Type B pancreatic cell (in vitro differentiated cells): ENCODE results near the gene AFMID. TPM values are rescaled to one million over a fixed set of nuclear protein-coding genes. Genes with fewer than 3 reads are reported as not detected.

Experiments used
- DNase-seq: peaks from one replicate; pipeline ENCODE4 v3.0.0; 2021; ENCODE audit warnings: mixed read lengths; ENCODE audit not compliant: unreplicated experiment; ENCODE audit errors: extremely low spot score
- H3K27ac Mint-ChIP-seq: 2 replicates; pipeline ENCODE4 v1.8.0; 2021; ENCODE audit warnings: mild to moderate bottlenecking, mixed read lengths
- H3K27me3 Mint-ChIP-seq: 2 replicates; pipeline ENCODE4 v1.8.0; 2021; ENCODE audit warnings: mixed read lengths
- H3K36me3 Mint-ChIP-seq: 2 replicates; pipeline ENCODE4 v1.8.0; 2021; ENCODE audit warnings: mixed read lengths
- H3K4me1 Mint-ChIP-seq: one replicate; pipeline ENCODE4 v1.8.0; 2021; ENCODE audit warnings: mixed read lengths; ENCODE audit not compliant: unreplicated experiment
- H3K4me3 Mint-ChIP-seq: 2 replicates; pipeline ENCODE4 v1.8.0; 2021; ENCODE audit warnings: mild to moderate bottlenecking, mixed read lengths
- H3K9me3 Mint-ChIP-seq: 2 replicates; pipeline ENCODE4 v1.8.0; 2021; ENCODE audit warnings: mixed read lengths
- total RNA-seq: library from RNA; stranded (reverse); gene quantifications from 2 replicates; pipeline ENCODE4 v1.2.1, GENCODE V29; 2021; ENCODE audit warnings: low replicate concordance
- TF ChIP-seq, protein P1 (sequence below): fragments of 200-600 bp; sonication (generic); conservative IDR thresholded peaks from 2 replicates; pipeline ENCODE4 v1.5.0; 2021; ENCODE audit warnings: antibody characterized with exemption, mild to moderate bottlenecking

The AFMID gene
- total RNA-seq, 1 donor from 2014 or later: 30.5 TPM

DNA sequence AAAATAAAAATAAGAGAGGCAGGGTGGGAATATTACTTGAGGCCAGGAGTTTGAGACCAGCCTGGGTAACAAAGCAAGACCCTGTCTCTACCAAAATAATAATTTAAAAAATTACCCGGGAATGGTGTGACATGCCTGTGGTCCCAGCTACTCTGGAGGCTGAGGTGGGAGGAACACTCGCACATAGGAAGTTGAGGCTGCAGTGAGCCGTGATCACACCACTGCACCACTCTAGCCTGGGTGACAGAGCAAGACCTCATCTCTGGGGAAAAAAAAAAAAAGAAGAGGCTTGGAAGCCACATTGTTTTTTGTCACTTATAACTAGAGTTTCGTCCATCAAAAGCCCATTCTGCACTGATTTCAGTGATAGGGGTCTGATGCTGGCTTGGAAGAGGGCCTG, 41.0 kb downstream of the AFMID start:
- no peaks in the 10 kb centered on the region for H3K9me3 Mint-ChIP-seq
- H3K4me3 Mint-ChIP-seq: no peak overlapping the region
- DNase-seq: no peak
- peaks cover 14% of the 10 kb centered on the region for H3K4me1 Mint-ChIP-seq
- H3K36me3 Mint-ChIP-seq: no peaks in the 10 kb centered on the region
- TF ChIP-seq, protein P1, sequence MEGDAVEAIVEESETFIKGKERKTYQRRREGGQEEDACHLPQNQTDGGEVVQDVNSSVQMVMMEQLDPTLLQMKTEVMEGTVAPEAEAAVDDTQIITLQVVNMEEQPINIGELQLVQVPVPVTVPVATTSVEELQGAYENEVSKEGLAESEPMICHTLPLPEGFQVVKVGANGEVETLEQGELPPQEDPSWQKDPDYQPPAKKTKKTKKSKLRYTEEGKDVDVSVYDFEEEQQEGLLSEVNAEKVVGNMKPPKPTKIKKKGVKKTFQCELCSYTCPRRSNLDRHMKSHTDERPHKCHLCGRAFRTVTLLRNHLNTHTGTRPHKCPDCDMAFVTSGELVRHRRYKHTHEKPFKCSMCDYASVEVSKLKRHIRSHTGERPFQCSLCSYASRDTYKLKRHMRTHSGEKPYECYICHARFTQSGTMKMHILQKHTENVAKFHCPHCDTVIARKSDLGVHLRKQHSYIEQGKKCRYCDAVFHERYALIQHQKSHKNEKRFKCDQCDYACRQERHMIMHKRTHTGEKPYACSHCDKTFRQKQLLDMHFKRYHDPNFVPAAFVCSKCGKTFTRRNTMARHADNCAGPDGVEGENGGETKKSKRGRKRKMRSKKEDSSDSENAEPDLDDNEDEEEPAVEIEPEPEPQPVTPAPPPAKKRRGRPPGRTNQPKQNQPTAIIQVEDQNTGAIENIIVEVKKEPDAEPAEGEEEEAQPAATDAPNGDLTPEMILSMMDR: no peak
- peaks cover 35% of the 10 kb centered on the region for H3K27me3 Mint-ChIP-seq
- no peak overlapping the region for H3K27ac Mint-ChIP-seq

DNA sequence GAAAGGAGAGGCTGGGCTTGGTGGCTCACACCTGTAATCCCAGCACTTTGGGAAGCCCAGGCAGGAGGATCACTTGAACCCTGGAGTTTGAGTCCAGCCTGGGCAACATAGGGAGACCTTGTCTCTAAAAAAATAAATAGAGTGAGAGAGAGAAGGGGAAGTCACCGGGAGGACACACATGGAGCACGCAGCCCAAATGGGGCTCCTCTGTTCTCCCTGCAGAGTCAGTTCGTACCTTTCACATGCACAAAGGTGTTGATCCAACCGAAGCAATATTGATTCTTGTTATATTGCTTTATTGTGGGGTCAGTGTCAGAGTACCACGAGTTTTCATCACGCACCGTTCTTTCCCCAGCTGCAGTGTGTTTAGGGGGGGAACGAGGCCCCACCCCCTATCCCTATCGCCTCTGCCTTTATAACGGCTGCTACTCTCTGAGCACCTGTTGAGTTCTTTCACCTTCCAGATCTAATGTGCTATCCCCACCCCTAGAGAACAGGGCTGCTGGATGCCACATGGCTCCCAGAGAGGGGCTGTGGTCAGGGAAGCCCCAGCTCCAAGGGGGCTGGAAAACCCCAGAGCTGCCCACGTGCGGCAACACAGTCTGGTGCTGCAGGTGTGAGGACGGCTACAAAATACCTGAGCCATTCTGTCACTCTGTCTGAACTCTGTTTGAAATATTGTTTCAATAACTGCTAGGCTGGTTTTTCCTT, 43.2 kb downstream of the AFMID start:
- TF ChIP-seq, protein P1: no peak
- H3K27ac Mint-ChIP-seq: no peak overlapping the region
- no peaks in the 10 kb centered on the region for H3K9me3 Mint-ChIP-seq

DNA sequence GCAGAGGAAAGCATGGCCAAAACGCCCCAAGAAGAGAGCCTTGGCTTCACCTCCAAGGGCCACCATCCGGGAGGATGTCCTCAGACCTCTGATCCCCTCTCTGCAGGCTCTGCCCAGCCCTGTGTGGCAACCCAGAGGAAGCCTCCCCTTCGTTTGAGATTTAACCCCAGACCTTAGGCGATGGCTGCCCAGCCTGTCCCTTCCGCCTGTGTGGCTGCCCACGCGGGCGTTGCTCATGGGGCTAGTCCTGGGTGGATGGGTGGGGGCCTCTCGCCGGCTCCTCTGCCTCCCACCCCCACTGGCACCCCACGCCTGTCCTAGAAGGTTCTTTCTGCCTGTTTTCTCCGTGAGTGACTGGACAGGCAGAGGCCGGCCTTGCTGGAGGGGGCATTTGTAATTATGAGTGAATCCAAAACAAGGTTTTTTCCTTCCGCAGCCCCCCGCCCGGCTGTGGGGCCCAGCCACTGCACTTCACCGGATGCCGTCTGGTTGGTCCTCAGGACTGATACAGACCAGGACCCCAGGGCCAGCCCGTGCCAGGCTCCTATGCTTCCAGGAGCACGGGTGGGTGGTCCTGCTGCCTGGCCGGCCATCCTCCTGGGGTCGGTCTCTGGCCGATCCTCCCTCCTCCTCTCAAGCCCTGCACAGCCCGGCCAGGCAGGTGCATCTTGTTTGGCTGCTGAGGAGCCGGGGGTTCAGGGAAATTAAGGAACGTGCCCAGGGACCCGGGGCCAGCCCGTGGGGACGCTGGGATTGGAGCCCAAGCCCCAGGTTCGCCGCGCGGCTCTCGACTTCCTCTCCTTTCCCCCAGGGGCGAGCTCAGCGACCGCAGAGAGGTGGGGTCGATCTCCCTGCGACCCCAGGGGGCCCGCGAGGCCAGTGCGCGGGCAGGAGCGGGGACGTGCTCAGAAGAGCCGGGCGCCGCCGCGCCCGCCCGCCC, 44.1 kb downstream of the AFMID start, which contains the start of gene TMEM235:
TSS of gene TMEM235 (plus strand) at position 636 of the 940 bp plus-strand sequence. CDS start 393 bp downstream, outside the sequence.
- H3K4me3 Mint-ChIP-seq: peak within 1 kb of the TSS; percentile 36
- no peak for DNase-seq
- no peaks in the 10 kb centered on the region for H3K36me3 Mint-ChIP-seq
- no peaks in the 10 kb centered on the region for H3K9me3 Mint-ChIP-seq
- no peak within 1 kb of the TSS for H3K27ac Mint-ChIP-seq
- H3K27me3 Mint-ChIP-seq: peaks cover 40% of the 10 kb centered on the region
- H3K4me1 Mint-ChIP-seq: peaks cover 4% of the 10 kb centered on the region
- TF ChIP-seq, protein P1: no peak

More for the DNA sequence above, 43.2 kb downstream of the AFMID start:
- Mint-ChIP-seq H3K27me3 (peaks cover 40% of the 10 kb centered on the region), H3K4me3 (peak overlapping the region; percentile 36), H3K4me1 (peaks cover 4% of the 10 kb centered on the region), H3K36me3 (no peaks in the 10 kb centered on the region)
- DNase-seq: no peak

DNA sequence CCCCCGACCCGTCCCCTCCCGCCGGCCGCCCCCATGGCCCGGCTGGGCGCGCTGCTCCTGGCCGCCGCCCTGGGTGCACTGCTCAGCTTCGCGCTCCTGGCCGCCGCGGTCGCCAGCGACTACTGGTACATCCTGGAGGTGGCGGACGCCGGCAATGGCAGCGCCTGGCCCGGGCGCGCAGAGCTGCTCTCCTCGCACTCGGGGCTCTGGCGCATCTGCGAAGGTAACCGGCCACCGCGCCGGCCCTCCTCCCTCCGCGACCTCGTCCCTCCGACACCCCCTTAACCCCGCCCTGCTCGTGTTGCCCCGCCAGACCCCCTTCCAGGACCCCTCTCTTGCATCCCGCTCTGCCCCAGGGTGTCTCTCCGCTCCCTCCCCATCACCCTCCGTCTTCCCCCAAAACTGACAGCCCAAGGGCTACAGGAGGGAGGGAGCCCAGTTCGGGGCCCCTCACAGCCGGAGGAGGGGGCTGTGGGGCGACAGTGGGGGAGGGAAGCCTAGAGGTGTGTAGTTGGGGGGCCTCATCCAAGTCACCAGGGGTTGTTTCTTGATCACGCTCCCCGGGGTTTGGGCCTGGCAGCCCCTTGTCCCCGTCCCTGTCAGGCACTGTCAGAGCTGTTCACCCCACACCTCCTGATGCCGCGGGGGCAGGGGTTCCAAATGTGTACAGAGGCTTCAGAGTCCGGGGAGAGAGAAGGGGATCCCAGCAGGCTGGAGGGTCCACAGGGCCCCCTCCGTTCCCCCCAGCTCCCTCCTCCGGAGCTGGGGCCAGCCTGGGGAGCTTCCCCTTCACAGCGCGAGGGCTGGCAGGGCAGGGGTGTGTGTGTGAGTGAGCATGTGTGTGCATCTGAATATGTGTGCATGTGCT, 45.1 kb downstream of the AFMID start:
- H3K27me3 Mint-ChIP-seq: peaks cover 40% of the 10 kb centered on the region
- TF ChIP-seq, protein P1: no peak
- H3K27ac Mint-ChIP-seq: no peak overlapping the region
- no peak for DNase-seq
- no peaks in the 10 kb centered on the region for H3K36me3 Mint-ChIP-seq
- H3K4me1 Mint-ChIP-seq: peaks cover 4% of the 10 kb centered on the region
- H3K4me3 Mint-ChIP-seq: peak overlapping the region; percentile 52
- no peaks in the 10 kb centered on the region for H3K9me3 Mint-ChIP-seq

DNA sequence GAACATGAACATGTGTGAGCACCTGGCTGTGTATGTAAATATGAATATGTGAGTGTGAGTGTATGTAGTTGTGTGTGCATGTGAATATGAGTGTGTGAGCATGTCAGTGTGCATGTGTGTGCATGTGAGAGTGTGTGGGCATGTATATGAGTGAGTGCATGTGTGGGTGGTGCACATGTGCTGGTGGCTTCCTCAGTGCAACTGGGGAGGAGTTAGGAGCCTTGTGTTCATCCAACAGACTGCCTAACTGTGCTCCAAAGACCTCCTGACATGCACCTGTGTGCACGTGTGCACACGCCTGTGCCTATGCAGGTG, 45.7 kb downstream of the AFMID start:
- H3K36me3 Mint-ChIP-seq: no peaks in the 10 kb centered on the region
- peaks cover 37% of the 10 kb centered on the region for H3K27me3 Mint-ChIP-seq
- H3K27ac Mint-ChIP-seq: no peak overlapping the region
- TF ChIP-seq, protein P1: no peak
- H3K4me3 Mint-ChIP-seq: peak overlapping the region; percentile 52
- DNase-seq: no peak
- H3K4me1 Mint-ChIP-seq: peaks cover 4% of the 10 kb centered on the region
- no peaks in the 10 kb centered on the region for H3K9me3 Mint-ChIP-seq
